Subcutaneous abdominal adipose tissue (tissue), 5 donors: Measurements from ENCODE around the gene WDR74.

ENCODE experiments used
- H3K27ac ChIP-seq: one replicate; pipeline ENCODE4 v1.7.0; 2013; ENCODE audit warnings: low read depth, mild to moderate bottlenecking, inconsistent platforms, low read length, moderate library complexity
- H3K27me3 ChIP-seq, 5 donors: one replicate each; pipeline ENCODE4 v1.7.0; 2013; ENCODE audit warnings: low read length in 5 of 5, inconsistent platforms in 1 of 5; ENCODE audit not compliant: control insufficient read depth in 5 of 5, insufficient read depth in 4 of 5
- H3K36me3 ChIP-seq, 5 donors: one replicate each; pipeline ENCODE4 v1.7.0; 2013; ENCODE audit warnings: low read length in 5 of 5; ENCODE audit not compliant: control insufficient read depth in 5 of 5, insufficient read depth in 5 of 5
- H3K4me1 ChIP-seq, 5 donors: one replicate each; pipeline ENCODE4 v1.7.0; 2013; ENCODE audit warnings: low read length in 5 of 5, mild to moderate bottlenecking in 3 of 5, moderate library complexity in 1 of 5; ENCODE audit not compliant: control insufficient read depth in 5 of 5, insufficient read depth in 5 of 5
- H3K4me3 ChIP-seq, 5 donors: one replicate each; pipeline ENCODE4 v1.7.0; 2013; ENCODE audit warnings: low read length in 5 of 5, low read depth in 1 of 5
- H3K9ac ChIP-seq, 5 donors: one replicate each; pipeline ENCODE4 v1.7.0; 2013; ENCODE audit warnings: low read length in 5 of 5, mild to moderate bottlenecking in 4 of 5, moderate library complexity in 3 of 5
- H3K9me3 ChIP-seq, 5 donors: one replicate each; pipeline ENCODE4 v1.7.0; 2013; ENCODE audit warnings: low read length in 5 of 5; ENCODE audit not compliant: control insufficient read depth in 5 of 5
- donor health status: healthy.
- donor health status: healthy.
- donor health status: healthy.
- donor health status: healthy.
- donor health status: healthy.

Gene WDR74

GRCh38 chr11:62823677-62824076 lies 15.7 kb downstream of the WDR74 start:
- Histone ChIP-seq H3K4me3 (no peak overlapping the region), H3K9ac (no peak overlapping the region), H3K9me3 (no peaks in the 10 kb centered on the region), H3K4me1 (peaks cover 0 to 6% (median 5%) of the 10 kb centered on the region in 5 donors), H3K27ac (no peak overlapping the region), H3K27me3 (no peaks in the 10 kb centered on the region), H3K36me3 (peaks cover 12 to 84% (median 67%) of the 10 kb centered on the region in 5 donors)

GRCh38 chr11:62817129-62817528 lies 22.3 kb downstream of the WDR74 start:
- no peaks in the 10 kb centered on the region for H3K9me3 ChIP-seq
- H3K36me3 ChIP-seq = peaks cover 3 to 47% (median 24%) of the 10 kb centered on the region in 5 donors
- H3K9ac ChIP-seq = no peak overlapping the region
- H3K4me3 ChIP-seq = no peak overlapping the region
- H3K27ac ChIP-seq = no peak overlapping the region
- H3K27me3 ChIP-seq = no peaks in the 10 kb centered on the region
- H3K4me1 ChIP-seq = no peaks in the 10 kb centered on the region

- Histone ChIP-seq H3K9me3 (no peaks in the 10 kb centered on the region), H3K27ac (no peak overlapping the region), H3K36me3 (peaks cover 3 to 41% (median 20%) of the 10 kb centered on the region in 5 donors), H3K4me3 (no peak overlapping the region), H3K4me1 (no peaks in the 10 kb centered on the region), H3K27me3 (no peaks in the 10 kb centered on the region), H3K9ac (no peak overlapping the region)
These were observed 22.8 kb downstream of the WDR74 start for GRCh38 chr11:62816557-62816956.

- peaks cover 0 to 2% (median 0%) of the 10 kb centered on the region in 5 donors for H3K4me1 ChIP-seq
- peaks cover 0 to 18% (median 7%) of the 10 kb centered on the region in 5 donors for H3K36me3 ChIP-seq
- H3K27me3 ChIP-seq = no peaks in the 10 kb centered on the region
- no peaks in the 10 kb centered on the region for H3K9me3 ChIP-seq
- H3K9ac ChIP-seq = no peak overlapping the region
- H3K4me3 ChIP-seq = no peak overlapping the region
- H3K27ac ChIP-seq = no peak overlapping the region
These were observed 27.7 kb downstream of the WDR74 start for GRCh38 chr11:62811659-62812058.

- Histone ChIP-seq H3K27ac (no peak overlapping the region), H3K9me3 (no peaks in the 10 kb centered on the region), H3K27me3 (no peaks in the 10 kb centered on the region), H3K36me3 (peaks cover 0 to 18% (median 9%) of the 10 kb centered on the region in 5 donors), H3K9ac (no peak overlapping the region), H3K4me1 (peaks cover 0 to 11% (median 5%) of the 10 kb centered on the region in 5 donors), H3K4me3 (no peak overlapping the region)
These were observed 28.6 kb downstream of the WDR74 start for GRCh38 chr11:62810748-62811147.

- no peak overlapping the region for H3K4me3 ChIP-seq
- no peak overlapping the region for H3K27ac ChIP-seq
- peaks cover 3 to 31% (median 24%) of the 10 kb centered on the region in 5 donors for H3K4me1 ChIP-seq
- H3K36me3 ChIP-seq = peaks cover 0 to 27% (median 21%) of the 10 kb centered on the region in 5 donors
- H3K9me3 ChIP-seq = no peaks in the 10 kb centered on the region
- peak overlapping the region in 1 of 5 donors; percentile 16 for H3K9ac ChIP-seq
- H3K27me3 ChIP-seq = no peaks in the 10 kb centered on the region
These were observed 32.7 kb downstream of the WDR74 start for GRCh38 chr11:62806611-62807121.

GRCh38 chr11:62805961-62806441 lies 33.4 kb downstream of the WDR74 start:
- H3K27me3 ChIP-seq = no peaks in the 10 kb centered on the region
- H3K9ac ChIP-seq = peak overlapping the region in 4 of 5 donors; percentile 31 to 93 (median 70)
- peaks cover 3 to 31% (median 24%) of the 10 kb centered on the region in 5 donors for H3K4me1 ChIP-seq
- peak overlapping the region; percentile 92 to 94 (median 93) for H3K4me3 ChIP-seq
- H3K9me3 ChIP-seq = no peaks in the 10 kb centered on the region
- peak overlapping the region; percentile 77 for H3K27ac ChIP-seq
- H3K36me3 ChIP-seq = peaks cover 4 to 33% (median 28%) of the 10 kb centered on the region in 5 donors

GRCh38 chr11:62805076-62805892 lies 34.1 kb downstream of the WDR74 start, which contains the start of gene NXF1:
TSS of gene NXF1 (minus strand) at chr11:62805440. CDS start at chr11:62805356, 84 bp downstream.
- Histone ChIP-seq H3K27me3 (no peaks in the 10 kb centered on the region), H3K4me3 (peak within 1 kb of the TSS; percentile 92 to 94 (median 93)), H3K36me3 (peaks cover 4 to 40% (median 35%) of the 10 kb centered on the region in 5 donors), H3K4me1 (peaks cover 3 to 31% (median 24%) of the 10 kb centered on the region in 5 donors), H3K27ac (peak within 1 kb of the TSS; percentile 77), H3K9me3 (no peaks in the 10 kb centered on the region), H3K9ac (peak within 1 kb of the TSS; percentile 30 to 98 (median 93))

- peaks cover 4 to 48% (median 43%) of the 10 kb centered on the region in 5 donors for H3K36me3 ChIP-seq
- H3K4me1 ChIP-seq = peaks cover 3 to 31% (median 24%) of the 10 kb centered on the region in 5 donors
These were observed 34.9 kb downstream of the WDR74 start for GRCh38 chr11:62804310-62805075.

More at GRCh38 chr11:62804310-62805075, 34.9 kb downstream of the WDR74 start:
- Histone ChIP-seq H3K27ac (peak overlapping the region; percentile 77), H3K4me3 (peak overlapping the region; percentile 89 to 94 (median 92)), H3K27me3 (no peaks in the 10 kb centered on the region), H3K9ac (peak overlapping the region; percentile 30 to 98 (median 93)), H3K9me3 (no peaks in the 10 kb centered on the region)
